Measurements from ENCODE around the gene SOX6. TPM values are rescaled to one million over a fixed set of nuclear protein-coding genes. Genes with fewer than 3 reads are reported as not detected.

Gene SOX6
- total and polyA plus RNA-seq, 2 donors (not counting 3 experiments of a cell fraction or from before 2014, with no cell fraction given): 0.14 to 3.7 TPM

DNA sequence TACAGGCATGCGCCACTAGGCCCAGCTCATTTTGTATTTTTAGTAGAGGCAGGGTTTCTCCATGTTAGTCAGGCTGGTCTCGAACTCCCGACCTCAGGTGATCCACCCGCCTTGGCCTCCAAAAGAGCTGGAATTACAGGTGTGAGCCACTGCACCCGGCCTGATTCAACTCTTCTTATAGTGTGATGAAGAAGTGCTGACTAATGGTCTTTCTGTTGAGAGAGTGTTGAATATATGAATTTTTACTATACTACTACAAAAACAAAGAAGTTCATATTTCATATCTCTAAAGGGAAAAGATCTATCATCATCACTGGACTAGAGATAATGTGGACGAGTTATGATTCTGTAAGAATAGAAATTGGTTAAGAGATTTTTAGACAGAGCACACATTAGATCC is 320.1 kb downstream of the SOX6 start:
- no peak for FAIRE-seq
- H3K79me2 ChIP-seq (ENCODE audit: control insufficient read depth, insufficient read depth, low read length): no peaks in the 10 kb centered on the region

More for the DNA sequence above, 320.1 kb downstream of the SOX6 start:
- no peak overlapping the region for H3K27ac ChIP-seq (ENCODE audit: insufficient read depth, low read depth, low read length)
- CTCF ChIA-PET: interaction anchor here (1.2 kb wide), 1 partner anchor 12 kb away, joined by 3 read pairs; no protein-coding TSS in a partner anchor
- TF ChIP-seq POLR2A (IDR thresholded peaks at IDR 0.05; ENCODE audit: low read depth, low read length) (no peak), MYC (IDR thresholded peaks at IDR 0.05; ENCODE audit: low read depth, low read length) (no peak), EZH2 (IDR thresholded peaks at IDR 0.05; ENCODE audit: borderline replicate concordance, low read depth, low read length, severe bottlenecking) (no peak), POLR2AphosphoS5 (IDR thresholded peaks at IDR 0.05; ENCODE audit: insufficient read depth, low read depth, low read length) (no peak), FOS (IDR thresholded peaks at IDR 0.05; ENCODE audit: borderline replicate concordance, insufficient read depth, low read length) (no peak), JUN (IDR thresholded peaks at IDR 0.05; ENCODE audit: borderline replicate concordance, insufficient read depth, insufficient read length, low read depth) (no peak), GATA2 (IDR thresholded peaks at IDR 0.05; ENCODE audit: insufficient read depth, insufficient read length, low read depth, low read length) (no peak)
- TF ChIP-seq, protein P1, sequence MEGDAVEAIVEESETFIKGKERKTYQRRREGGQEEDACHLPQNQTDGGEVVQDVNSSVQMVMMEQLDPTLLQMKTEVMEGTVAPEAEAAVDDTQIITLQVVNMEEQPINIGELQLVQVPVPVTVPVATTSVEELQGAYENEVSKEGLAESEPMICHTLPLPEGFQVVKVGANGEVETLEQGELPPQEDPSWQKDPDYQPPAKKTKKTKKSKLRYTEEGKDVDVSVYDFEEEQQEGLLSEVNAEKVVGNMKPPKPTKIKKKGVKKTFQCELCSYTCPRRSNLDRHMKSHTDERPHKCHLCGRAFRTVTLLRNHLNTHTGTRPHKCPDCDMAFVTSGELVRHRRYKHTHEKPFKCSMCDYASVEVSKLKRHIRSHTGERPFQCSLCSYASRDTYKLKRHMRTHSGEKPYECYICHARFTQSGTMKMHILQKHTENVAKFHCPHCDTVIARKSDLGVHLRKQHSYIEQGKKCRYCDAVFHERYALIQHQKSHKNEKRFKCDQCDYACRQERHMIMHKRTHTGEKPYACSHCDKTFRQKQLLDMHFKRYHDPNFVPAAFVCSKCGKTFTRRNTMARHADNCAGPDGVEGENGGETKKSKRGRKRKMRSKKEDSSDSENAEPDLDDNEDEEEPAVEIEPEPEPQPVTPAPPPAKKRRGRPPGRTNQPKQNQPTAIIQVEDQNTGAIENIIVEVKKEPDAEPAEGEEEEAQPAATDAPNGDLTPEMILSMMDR (IDR thresholded peaks at IDR 0.05; ENCODE audit: extremely low read depth in 1 of 2, insufficient read depth in 1 of 2, low read depth in 1 of 2, low read length in 2 of 2): no peak
- TF ChIP-seq, protein P2, sequence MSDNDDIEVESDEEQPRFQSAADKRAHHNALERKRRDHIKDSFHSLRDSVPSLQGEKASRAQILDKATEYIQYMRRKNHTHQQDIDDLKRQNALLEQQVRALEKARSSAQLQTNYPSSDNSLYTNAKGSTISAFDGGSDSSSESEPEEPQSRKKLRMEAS (IDR thresholded peaks at IDR 0.05; ENCODE audit: insufficient read depth, insufficient read length): no peak
- DNase-seq (ENCODE audit: low read depth, low spot score): no peak
- no peak overlapping the region for H3K4me2 ChIP-seq (ENCODE audit: insufficient read depth, low read length)
- no TSS peak for BruUV-seq (replicated peaks)
- POLR2A ChIA-PET: no interaction called here
- H3K4me1 ChIP-seq (ENCODE audit: control insufficient read depth, extremely low read depth, insufficient read depth, low read length): no peaks in the 10 kb centered on the region
- no peaks in the 10 kb centered on the region for H3K9me1 ChIP-seq (replicated peaks; ENCODE audit: control insufficient read depth, extremely low read depth, insufficient read depth, low read length)
- no peaks in the 10 kb centered on the region for H3K9me3 ChIP-seq (replicated peaks; ENCODE audit: control insufficient read depth, insufficient read depth, low read length)
- dilution Hi-C loops (cut with MboI; ENCODE audit: extremely low pct_ligation_motif_present, low sequenced_read_pairs): no loop called here
- H3K4me3 ChIP-seq (replicated peaks in 1 of 3; ENCODE audit: insufficient read depth in 1 of 3, low read depth in 1 of 3, low read length in 3 of 3): no peak overlapping the region
- H2AFZ ChIP-seq (ENCODE audit: low read depth, low read length): no peak overlapping the region
- no peaks in the 10 kb centered on the region for H4K20me1 ChIP-seq (replicated peaks; ENCODE audit: control insufficient read depth, extremely low read depth, insufficient read depth, low read length)
- H3K36me3 ChIP-seq (ENCODE audit: control insufficient read depth in 2 of 2, extremely low read depth in 1 of 2, insufficient read depth in 2 of 2, low read length in 2 of 2): no peaks in the 10 kb centered on the region
- no peaks in the 10 kb centered on the region for H3K27me3 ChIP-seq (ENCODE audit: control insufficient read depth in 2 of 2, insufficient read depth in 2 of 2, low read length in 2 of 2)
- intact Hi-C loops (cut with micrococcal nuclease): no loop called here
- no peak overlapping the region for H3K9ac ChIP-seq (replicated peaks; ENCODE audit: extremely low read depth, insufficient read depth, low read length)
